ENCODE results near the gene MVB12A.

MVB12A gene

GRCh38 chr19:17441241-17442021 is 21.6 kb downstream of the MVB12A start:
- DNase-seq = no peak

GRCh38 chr19:17445526-17446165 is 25.8 kb downstream of the MVB12A start:
- no peak for ATAC-seq
- no peak for DNase-seq

More at GRCh38 chr19:17441241-17442021, 21.6 kb downstream of the MVB12A start:
- ATAC-seq = peak; percentile 66

- no peak for DNase-seq
- ATAC-seq = no peak
Measured at GRCh38 chr19:17447704-17448130, 27.9 kb downstream of the MVB12A start.

GRCh38 chr19:17448131-17448967 is 28.5 kb downstream of the MVB12A start, which contains the start of gene TMEM221:
TSS of gene TMEM221 (minus strand) at chr19:17448668. CDS start at chr19:17448462, 206 bp downstream.
- DNase-seq (peak; percentile 73), ATAC-seq (peak; percentile 71)

GRCh38 chr19:17450264-17451075 is 30.6 kb downstream of the MVB12A start:
- peak; percentile 46 for DNase-seq

GRCh38 chr19:17451820-17452219 is 32.0 kb downstream of the MVB12A start:
- no peak for DNase-seq
- no peak for ATAC-seq

More at GRCh38 chr19:17450264-17451075, 30.6 kb downstream of the MVB12A start:
- ATAC-seq = peak; percentile 70

GRCh38 chr19:17454576-17455071 is 34.8 kb downstream of the MVB12A start:
- DNase-seq (no peak), ATAC-seq (no peak)

- DNase-seq (no peak), ATAC-seq (no peak)
Measured at GRCh38 chr19:17455308-17456123, 35.7 kb downstream of the MVB12A start.

GRCh38 chr19:17456127-17456526 is 36.3 kb downstream of the MVB12A start:
- no peak for ATAC-seq
- DNase-seq = no peak

- DNase-seq (no peak), ATAC-seq (no peak)
Measured at GRCh38 chr19:17457616-17458015, 37.8 kb downstream of the MVB12A start.

- ATAC-seq (no peak), DNase-seq (no peak)
Measured at GRCh38 chr19:17458970-17459369, 39.1 kb downstream of the MVB12A start.

- ATAC-seq (no peak), DNase-seq (no peak)
Measured at GRCh38 chr19:17460372-17461230, 40.8 kb downstream of the MVB12A start, which contains the start of gene NXNL1. TSS of gene NXNL1 (minus strand) at chr19:17460926. CDS start at chr19:17460869, 57 bp downstream.

- DNase-seq (no peak), ATAC-seq (no peak)
Measured at GRCh38 chr19:17466487-17466850, 46.6 kb downstream of the MVB12A start.

GRCh38 chr19:17467471-17468301 is 47.8 kb downstream of the MVB12A start:
- no peak for DNase-seq
- no peak for ATAC-seq

GRCh38 chr19:17468302-17469091 is 48.6 kb downstream of the MVB12A start:
- ATAC-seq (no peak), DNase-seq (no peak)

- ATAC-seq (no peak), DNase-seq (no peak)
Measured at GRCh38 chr19:17469092-17469480, 49.2 kb downstream of the MVB12A start.

- DNase-seq = peak; percentile 87
- peak; percentile 86 for ATAC-seq
Measured at GRCh38 chr19:17469481-17470067, 49.7 kb downstream of the MVB12A start.
